HL-60 (cell line): ENCODE data around the gene PTPRN2.

Experiments
- DNase-seq, 2 experiments: peaks; one replicate each; pipeline ENCODE4 v3.0.0-alpha.2; 2010 to 2020; ENCODE audit warnings: low read depth in 1 of 2, low spot score in 1 of 2
- H3K27ac ChIP-seq: fragments of 250-450 bp; sonication (Bioruptor Pico); replicated peaks from 2 replicates; pipeline ENCODE4 v1.5.1; 2020; ENCODE audit warnings: mild to moderate bottlenecking, moderate library complexity
- H3K27me3 ChIP-seq: fragments of 250-450 bp; sonication (Bioruptor Pico); 2 replicates; pipeline ENCODE4 v1.5.1; 2021; ENCODE audit warnings: mild to moderate bottlenecking, moderate library complexity; ENCODE audit not compliant: insufficient read depth, poor library complexity, severe bottlenecking
- H3K4me3 ChIP-seq: replicated peaks from 2 replicates; pipeline ENCODE4 v1.5.1; 2011; ENCODE audit warnings: mild to moderate bottlenecking, control low read depth, low read length; ENCODE audit not compliant: insufficient read depth
- CTCF ChIP-seq: IDR thresholded peaks from one replicate; pipeline ENCODE4 v1.5.1; 2011; ENCODE audit warnings: low read length, control low read depth, inconsistent platforms; ENCODE audit not compliant: insufficient read depth
- GABPA ChIP-seq: IDR thresholded peaks from 2 replicates; pipeline ENCODE4 v1.6.1; 2012; ENCODE audit warnings: low read depth
- POLR2AphosphoS5 ChIP-seq: IDR thresholded peaks from 2 replicates; pipeline ENCODE4 v1.6.1; 2012; ENCODE audit warnings: low read depth
- SPI1 ChIP-seq: IDR thresholded peaks from 2 replicates; pipeline ENCODE4 v1.6.1; 2012; ENCODE audit warnings: low read depth, mild to moderate bottlenecking, borderline replicate concordance
- TF ChIP-seq, protein P1 (sequence below): IDR thresholded peaks from 2 replicates; pipeline ENCODE4 v1.6.1; 2012; ENCODE audit warnings: low read depth; ENCODE audit not compliant: insufficient replicate concordance

Gene PTPRN2

GRCh38 chr7:157843336-157844140 is 744.1 kb downstream of the PTPRN2 start:
- no peak for DNase-seq
- TF ChIP-seq POLR2AphosphoS5 = no peak
- no peak overlapping the region for H3K4me3 ChIP-seq
- no peak overlapping the region for H3K27ac ChIP-seq
- H3K27me3 ChIP-seq = no peaks in the 10 kb centered on the region

GRCh38 chr7:157841773-157842370 is 745.8 kb downstream of the PTPRN2 start:
- DNase-seq = no peak
- TF ChIP-seq, protein P1, sequence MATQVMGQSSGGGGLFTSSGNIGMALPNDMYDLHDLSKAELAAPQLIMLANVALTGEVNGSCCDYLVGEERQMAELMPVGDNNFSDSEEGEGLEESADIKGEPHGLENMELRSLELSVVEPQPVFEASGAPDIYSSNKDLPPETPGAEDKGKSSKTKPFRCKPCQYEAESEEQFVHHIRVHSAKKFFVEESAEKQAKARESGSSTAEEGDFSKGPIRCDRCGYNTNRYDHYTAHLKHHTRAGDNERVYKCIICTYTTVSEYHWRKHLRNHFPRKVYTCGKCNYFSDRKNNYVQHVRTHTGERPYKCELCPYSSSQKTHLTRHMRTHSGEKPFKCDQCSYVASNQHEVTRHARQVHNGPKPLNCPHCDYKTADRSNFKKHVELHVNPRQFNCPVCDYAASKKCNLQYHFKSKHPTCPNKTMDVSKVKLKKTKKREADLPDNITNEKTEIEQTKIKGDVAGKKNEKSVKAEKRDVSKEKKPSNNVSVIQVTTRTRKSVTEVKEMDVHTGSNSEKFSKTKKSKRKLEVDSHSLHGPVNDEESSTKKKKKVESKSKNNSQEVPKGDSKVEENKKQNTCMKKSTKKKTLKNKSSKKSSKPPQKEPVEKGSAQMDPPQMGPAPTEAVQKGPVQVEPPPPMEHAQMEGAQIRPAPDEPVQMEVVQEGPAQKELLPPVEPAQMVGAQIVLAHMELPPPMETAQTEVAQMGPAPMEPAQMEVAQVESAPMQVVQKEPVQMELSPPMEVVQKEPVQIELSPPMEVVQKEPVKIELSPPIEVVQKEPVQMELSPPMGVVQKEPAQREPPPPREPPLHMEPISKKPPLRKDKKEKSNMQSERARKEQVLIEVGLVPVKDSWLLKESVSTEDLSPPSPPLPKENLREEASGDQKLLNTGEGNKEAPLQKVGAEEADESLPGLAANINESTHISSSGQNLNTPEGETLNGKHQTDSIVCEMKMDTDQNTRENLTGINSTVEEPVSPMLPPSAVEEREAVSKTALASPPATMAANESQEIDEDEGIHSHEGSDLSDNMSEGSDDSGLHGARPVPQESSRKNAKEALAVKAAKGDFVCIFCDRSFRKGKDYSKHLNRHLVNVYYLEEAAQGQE = no peak
- no peak for TF ChIP-seq POLR2AphosphoS5
- TF ChIP-seq SPI1 = no peak
- TF ChIP-seq CTCF = no peak
- no peak for TF ChIP-seq GABPA
- no peak overlapping the region for H3K27ac ChIP-seq
- no peaks in the 10 kb centered on the region for H3K27me3 ChIP-seq
- H3K4me3 ChIP-seq = no peak overlapping the region

DNA sequence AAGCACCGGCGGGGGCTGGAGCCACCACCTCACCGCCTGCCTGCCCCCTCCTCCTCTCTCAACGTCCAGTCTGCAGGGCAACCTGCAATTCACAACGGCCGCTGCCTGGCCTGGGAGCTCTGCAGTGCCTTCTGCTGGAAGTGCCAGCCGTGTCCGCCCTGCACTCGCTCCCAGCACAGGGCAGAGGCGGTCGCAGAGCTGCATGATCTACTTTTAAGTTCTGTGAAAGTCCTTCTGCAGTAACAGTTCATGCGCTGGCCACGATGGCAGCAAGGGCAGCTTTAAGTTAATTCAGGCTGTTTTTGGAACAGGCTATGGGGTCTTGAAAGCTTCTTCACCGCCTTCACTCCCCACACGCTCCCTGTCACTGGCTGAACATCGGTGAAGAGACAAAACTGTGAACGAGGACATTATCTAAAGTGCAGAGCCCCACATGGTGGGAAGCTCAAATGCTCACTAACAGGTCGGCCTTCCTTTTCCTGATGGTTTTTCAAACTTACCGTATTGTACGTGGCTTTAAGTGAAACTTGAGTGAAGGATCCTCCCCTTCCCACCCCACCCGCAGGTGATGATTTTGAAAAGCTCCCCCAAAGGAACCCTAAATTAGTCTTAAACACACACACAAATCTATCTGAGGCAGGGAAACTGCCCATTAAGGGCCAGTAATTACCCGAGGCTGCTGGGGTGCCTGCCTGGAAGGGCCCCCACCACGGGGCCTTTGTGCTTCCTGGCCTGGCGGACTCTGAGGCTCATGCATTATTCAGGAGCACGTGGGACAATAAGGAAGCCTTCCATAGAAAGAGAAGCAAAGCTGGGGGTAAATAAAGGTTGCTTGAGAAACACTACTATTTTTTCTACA is 746.5 kb downstream of the PTPRN2 start:
- Histone ChIP-seq H3K27ac (no peak overlapping the region), H3K4me3 (no peak overlapping the region), H3K27me3 (no peaks in the 10 kb centered on the region)
- DNase-seq = no peak
- no peak for TF ChIP-seq SPI1
- no peak for TF ChIP-seq POLR2AphosphoS5
- no peak for TF ChIP-seq CTCF
- TF ChIP-seq, protein P1 = no peak
- TF ChIP-seq GABPA = no peak
